Measurements from ENCODE around the gene CIROP.

CIROP gene

GRCh38 chr14:23071244-23071920, 33.4 kb downstream of the CIROP start:
- H3K9me3 ChIP-seq (ENCODE audit: severe bottlenecking), result no peaks in the 10 kb centered on the region
- TF ChIP-seq CTCF (IDR thresholded peaks at IDR 0.05; ENCODE audit: poor library complexity, severe bottlenecking), result no peak
- peak; percentile 90 for DNase-seq (ENCODE audit: low spot score)

GRCh38 chr14:23070262-23071129, 34.3 kb downstream of the CIROP start:
- Histone ChIP-seq H3K27ac (ENCODE audit: poor library complexity, severe bottlenecking) (peak overlapping the region; percentile 64), H3K4me3 (ENCODE audit: severe bottlenecking) (peak overlapping the region; percentile 48), H3K36me3 (ENCODE audit: low read depth) (peaks cover 82% of the 10 kb centered on the region), H3K27me3 (ENCODE audit: insufficient read depth, poor library complexity, severe bottlenecking) (no peaks in the 10 kb centered on the region), H3K4me1 (ENCODE audit: insufficient read depth, poor library complexity, severe bottlenecking) (peaks cover 8% of the 10 kb centered on the region), H3K9me3 (ENCODE audit: severe bottlenecking) (no peaks in the 10 kb centered on the region)
- DNase-seq (ENCODE audit: low spot score), result no peak
- no peak for ATAC-seq (ENCODE audit: low read depth)
- TF ChIP-seq CTCF (IDR thresholded peaks at IDR 0.05; ENCODE audit: poor library complexity, severe bottlenecking), result no peak

More at GRCh38 chr14:23071244-23071920, 33.4 kb downstream of the CIROP start:
- H3K4me3 ChIP-seq (ENCODE audit: severe bottlenecking), result peak overlapping the region; percentile 48
- ATAC-seq (ENCODE audit: low read depth), result peak; percentile 94
- H3K36me3 ChIP-seq (ENCODE audit: low read depth), result peaks cover 82% of the 10 kb centered on the region
- peaks cover 17% of the 10 kb centered on the region for H3K4me1 ChIP-seq (ENCODE audit: insufficient read depth, poor library complexity, severe bottlenecking)
- H3K27me3 ChIP-seq (ENCODE audit: insufficient read depth, poor library complexity, severe bottlenecking), result no peaks in the 10 kb centered on the region
- peak overlapping the region; percentile 64 for H3K27ac ChIP-seq (ENCODE audit: poor library complexity, severe bottlenecking)

- Histone ChIP-seq H3K4me3 (ENCODE audit: severe bottlenecking) (no peak overlapping the region), H3K27ac (ENCODE audit: poor library complexity, severe bottlenecking) (peak overlapping the region; percentile 64), H3K36me3 (ENCODE audit: low read depth) (peaks cover 82% of the 10 kb centered on the region), H3K4me1 (ENCODE audit: insufficient read depth, poor library complexity, severe bottlenecking) (peaks cover 8% of the 10 kb centered on the region), H3K9me3 (ENCODE audit: severe bottlenecking) (no peaks in the 10 kb centered on the region), H3K27me3 (ENCODE audit: insufficient read depth, poor library complexity, severe bottlenecking) (no peaks in the 10 kb centered on the region)
- no peak for TF ChIP-seq CTCF (IDR thresholded peaks at IDR 0.05; ENCODE audit: poor library complexity, severe bottlenecking)
- ATAC-seq (ENCODE audit: low read depth), result no peak
- DNase-seq (ENCODE audit: low spot score), result peak; percentile 51
These were observed 35.4 kb downstream of the CIROP start for GRCh38 chr14:23069413-23069806.

GRCh38 chr14:23068789-23069412, 35.9 kb downstream of the CIROP start:
- TF ChIP-seq CTCF (IDR thresholded peaks at IDR 0.05; ENCODE audit: poor library complexity, severe bottlenecking), result peak; percentile 100
- Histone ChIP-seq H3K36me3 (ENCODE audit: low read depth) (peaks cover 82% of the 10 kb centered on the region), H3K9me3 (ENCODE audit: severe bottlenecking) (no peaks in the 10 kb centered on the region), H3K4me1 (ENCODE audit: insufficient read depth, poor library complexity, severe bottlenecking) (peaks cover 8% of the 10 kb centered on the region), H3K4me3 (ENCODE audit: severe bottlenecking) (no peak overlapping the region), H3K27me3 (ENCODE audit: insufficient read depth, poor library complexity, severe bottlenecking) (no peaks in the 10 kb centered on the region), H3K27ac (ENCODE audit: poor library complexity, severe bottlenecking) (peak overlapping the region; percentile 64)
- ATAC-seq (ENCODE audit: low read depth), result peak; percentile 72
- peak; percentile 86 for DNase-seq (ENCODE audit: low spot score)
